Measurements from ENCODE around the gene CDC45.

Gene CDC45

GRCh38 chr22:19476023-19476422, 3.7 kb upstream of the CDC45 start:
- no peak for TF ChIP-seq CTCF (IDR thresholded peaks at IDR 0.05; ENCODE audit: low read depth, low read length)
- DNase-seq (ENCODE audit: extremely low read depth, low read depth) = no peak

GRCh38 chr22:19477321-19478044, 2.2 kb upstream of the CDC45 start:
- peak; percentile 21; the same call in 1 of the 2 replicates for TF ChIP-seq CTCF (IDR thresholded peaks at IDR 0.05; ENCODE audit: low read depth, low read length)
- no peak for DNase-seq (ENCODE audit: extremely low read depth, low read depth)

- no peak for DNase-seq (ENCODE audit: extremely low read depth, low read depth)
- TF ChIP-seq CTCF (IDR thresholded peaks at IDR 0.05; ENCODE audit: low read depth, low read length) = no peak
These were observed 1.4 kb upstream of the CDC45 start for GRCh38 chr22:19478045-19478900.

- DNase-seq (ENCODE audit: extremely low read depth, low read depth) = peak; percentile 54
- no peak for TF ChIP-seq CTCF (IDR thresholded peaks at IDR 0.05; ENCODE audit: low read depth, low read length)
These were observed 792 bp upstream of the CDC45 start, which contains the start of gene UFD1 for GRCh38 chr22:19478901-19479354. Gene UFD1 (minus strand): TSS chr22:19479193. CDS start chr22:19479085, 108 bp downstream.

GRCh38 chr22:19480173-19480568, 451 bp downstream of the CDC45 start:
- DNase-seq (ENCODE audit: extremely low read depth, low read depth) = no peak

GRCh38 chr22:19480789-19481188, 1.1 kb downstream of the CDC45 start:
- no peak for TF ChIP-seq CTCF (IDR thresholded peaks at IDR 0.05; ENCODE audit: low read depth, low read length)
- DNase-seq (ENCODE audit: extremely low read depth, low read depth) = no peak

More at GRCh38 chr22:19480173-19480568, 451 bp downstream of the CDC45 start:
- no peak for TF ChIP-seq CTCF (IDR thresholded peaks at IDR 0.05; ENCODE audit: low read depth, low read length)

GRCh38 chr22:19482297-19482696, 2.6 kb downstream of the CDC45 start:
- no peak for TF ChIP-seq CTCF (IDR thresholded peaks at IDR 0.05; ENCODE audit: low read depth, low read length)
- no peak for DNase-seq (ENCODE audit: extremely low read depth, low read depth)

Measured in AG09319 (cell line).